Upper lobe of left lung (tissue), 6 donors: ENCODE measurements around the gene IFNAR1. TPM values are rescaled to one million over a fixed set of nuclear protein-coding genes. Genes with fewer than 3 reads are reported as not detected.

Experiments used
- ATAC-seq, 2 donors: fragments of 200-7000 bp; cut with Tn5 transposase; one replicate each; pipeline ENCODE4 v1.9.1; 2022; ENCODE audit warnings: mild to moderate bottlenecking in 2 of 2, moderate library complexity in 2 of 2; ENCODE audit not compliant: low FRiP score in 2 of 2
- DNase-seq, 2 donors: peaks; one replicate each; pipeline ENCODE4 v3.0.0-alpha.2; 2019 to 2020
- H3K27ac ChIP-seq, 4 donors: fragments of 200-600 bp; sonication (generic); one replicate each; pipeline ENCODE4 v1.5.1; 2016 to 2019
- H3K27me3 ChIP-seq, 4 donors: fragments of 200-600 bp; sonication (generic); one replicate each; pipeline ENCODE4 v1.5.1; 2017 to 2019
- H3K36me3 ChIP-seq, 4 donors: fragments of 200-600 bp; sonication (generic); one replicate each; pipeline ENCODE4 v1.5.1; 2016 to 2019
- H3K4me1 ChIP-seq, 4 donors: fragments of 200-600 bp; sonication (generic); one replicate each; pipeline ENCODE4 v1.5.1; 2018 to 2019
- H3K4me3 ChIP-seq, 4 donors: fragments of 200-600 bp; sonication (generic); one replicate each; pipeline ENCODE4 v1.5.1; 2017 to 2019; ENCODE audit warnings: mild to moderate bottlenecking in 2 of 4, moderate library complexity in 1 of 4
- H3K9me3 ChIP-seq, 4 donors: fragments of 200-600 bp; sonication (generic); one replicate each; pipeline ENCODE4 v1.5.1; 2018 to 2019
- CTCF ChIP-seq, 6 experiments: fragments of 450-650 bp in 4 of 6; fragments of 200-600 bp in 2 of 6; sonication (generic) in 2 of 6; IDR thresholded peaks; one replicate each; pipeline ENCODE4 v1.5.1; 2016 to 2019; ENCODE audit warnings: antibody characterized with exemption in 6 of 6
- EP300 ChIP-seq, 4 donors: sonication (generic); formaldehyde crosslinking; IDR thresholded peaks; one replicate each; pipeline ENCODE4 v1.5.1; 2017; ENCODE audit warnings: antibody characterized with exemption in 4 of 4, control low read depth in 2 of 4
- POLR2A ChIP-seq, 4 donors: fragments of 450-650 bp; IDR thresholded peaks; one replicate each; pipeline ENCODE4 v1.5.1; 2016 to 2017; ENCODE audit warnings: antibody characterized with exemption in 4 of 4, mild to moderate bottlenecking in 2 of 4
- POLR2AphosphoS5 ChIP-seq, 2 donors: sonication (generic); formaldehyde crosslinking; IDR thresholded peaks; one replicate each; pipeline ENCODE4 v1.5.1; 2017; ENCODE audit warnings: antibody characterized with exemption in 2 of 2
- WGBS, 2 donors: methylation state at CpG; one replicate each; pipeline ENCODE4 v1.1.5; 2017 to 2018; 5-methylcytosine and 5-hydroxymethylcytosine counted together
- total RNA-seq, 6 donors: library from RNA; depleted of rRNA in 4 of 6; stranded (reverse); fragments of >200 nt in 4 of 6; gene quantifications; one replicate each; pipeline versions ENCODE4 v1.1.0 to v1.2.1, GENCODE V29; 2016 to 2021
- donor health status: DM: no; HTN: no; CAD: no; lungs with moderate emphysema.
- donor health status: DM: no; HTN: yes; CAD: no; lungs with severe emphysema.

The IFNAR1 gene
- total RNA-seq, 6 donors from 2014 or later: 17.1 to 68.5 (median 36.0) TPM

GRCh38 chr21:33302055-33302454 is 22.7 kb upstream of the IFNAR1 start:
- ATAC-seq (no peak), DNase-seq (peak in 1 of 2 donors; percentile 49)
- TF ChIP-seq EP300 (IDR thresholded peaks at IDR 0.05) (no peak), CTCF (IDR thresholded peaks at IDR 0.05) (peak in 2 of 6 experiments; percentile 7 to 10)
- WGBS, 2 donors: 70 to 71% methylated on average over 6 to 7 of the region's 7 CpGs
- peaks cover 0 to 5% (median 0%) of the 10 kb centered on the region in 4 donors for H3K36me3 ChIP-seq
- H3K4me3 ChIP-seq: no peak overlapping the region
- no peaks in the 10 kb centered on the region for H3K27me3 ChIP-seq
- H3K27ac ChIP-seq: peak overlapping the region; percentile 81 to 89 (median 83)
- H3K4me1 ChIP-seq: peaks cover 23 to 40% (median 35%) of the 10 kb centered on the region in 4 donors
- no peaks in the 10 kb centered on the region for H3K9me3 ChIP-seq

GRCh38 chr21:33302796-33303195 is 22.0 kb upstream of the IFNAR1 start:
- no peak for ATAC-seq
- 92 to 93% methylated on average over 7 of the region's 7 CpGs for WGBS, 2 donors
- H3K36me3 ChIP-seq: no peaks in the 10 kb centered on the region
- H3K4me3 ChIP-seq: no peak overlapping the region
- H3K4me1 ChIP-seq: peaks cover 23 to 40% (median 35%) of the 10 kb centered on the region in 4 donors
- H3K9me3 ChIP-seq: no peaks in the 10 kb centered on the region
- H3K27me3 ChIP-seq: no peaks in the 10 kb centered on the region
- peak overlapping the region in 2 of 4 donors; percentile 82 to 84 for H3K27ac ChIP-seq
- TF ChIP-seq CTCF (IDR thresholded peaks at IDR 0.05) (no peak), EP300 (IDR thresholded peaks at IDR 0.05) (no peak), POLR2A (IDR thresholded peaks at IDR 0.05) (no peak), POLR2AphosphoS5 (IDR thresholded peaks at IDR 0.05) (no peak)
- no peak for DNase-seq

GRCh38 chr21:33305344-33305671 is 19.5 kb upstream of the IFNAR1 start:
- H3K27me3 ChIP-seq: no peaks in the 10 kb centered on the region
- no peaks in the 10 kb centered on the region for H3K9me3 ChIP-seq
- H3K36me3 ChIP-seq: no peaks in the 10 kb centered on the region
- TF ChIP-seq CTCF (IDR thresholded peaks at IDR 0.05) (no peak), POLR2A (IDR thresholded peaks at IDR 0.05) (no peak), POLR2AphosphoS5 (IDR thresholded peaks at IDR 0.05) (no peak), EP300 (IDR thresholded peaks at IDR 0.05) (no peak)
- WGBS, 2 donors: 90 to 98% methylated on average over 4 of the region's 4 CpGs
- peaks cover 10 to 22% (median 19%) of the 10 kb centered on the region in 4 donors for H3K4me1 ChIP-seq
- no peak overlapping the region for H3K4me3 ChIP-seq
- H3K27ac ChIP-seq: peak overlapping the region in 3 of 4 donors; percentile 4 to 67 (median 30)
- ATAC-seq (no peak), DNase-seq (no peak)

- TF ChIP-seq EP300 (IDR thresholded peaks at IDR 0.05): no peak
- TF ChIP-seq CTCF (IDR thresholded peaks at IDR 0.05): no peak
- TF ChIP-seq POLR2A (IDR thresholded peaks at IDR 0.05): no peak
- TF ChIP-seq POLR2AphosphoS5 (IDR thresholded peaks at IDR 0.05): no peak
- WGBS, 2 donors: 89 to 100% methylated on average over 1 to 2 of the region's 2 CpGs
- H3K27ac ChIP-seq: no peak overlapping the region
- DNase-seq (no peak), ATAC-seq (no peak)
- H3K4me3 ChIP-seq: no peak overlapping the region
- no peaks in the 10 kb centered on the region for H3K27me3 ChIP-seq
- peaks cover 10 to 17% (median 13%) of the 10 kb centered on the region in 4 donors for H3K4me1 ChIP-seq
- no peaks in the 10 kb centered on the region for H3K9me3 ChIP-seq
- H3K36me3 ChIP-seq: no peaks in the 10 kb centered on the region
Observed at GRCh38 chr21:33305938-33306337, 18.8 kb upstream of the IFNAR1 start.
